Smooth muscle cell (in vitro differentiated cells): ENCODE measurements around the gene FBXO7. TPM values are rescaled to one million over a fixed set of nuclear protein-coding genes. Genes with fewer than 3 reads are reported as not detected.

Experiments
- DNase-seq: peaks from one replicate; lab custom pipeline; 2025; ENCODE audit not compliant: unreplicated experiment; lab: John Stamatoyannopoulos, UW
- H2AFZ ChIP-seq: fragments of 200-600 bp; sonication (generic); 2 replicates; pipeline ENCODE4 v1.6.0; 2016; ENCODE audit warnings: antibody characterized with exemption, low read depth, mild to moderate bottlenecking
- H3F3A ChIP-seq: fragments of 200-600 bp; sonication (generic); 2 replicates; pipeline ENCODE4 v1.6.0; 2017; ENCODE audit warnings: antibody characterized with exemption, low read depth
- H3K27ac ChIP-seq: fragments of 200-600 bp; sonication (generic); 2 replicates; pipeline ENCODE4 v1.5.1; 2016; ENCODE audit warnings: low read depth, mild to moderate bottlenecking
- H3K27me3 ChIP-seq: fragments of 200-600 bp; sonication (generic); 2 replicates; pipeline ENCODE4 v1.6.1; 2016; ENCODE audit warnings: low read depth, mild to moderate bottlenecking
- H3K36me3 ChIP-seq: fragments of 200-600 bp; sonication (generic); 2 replicates; pipeline ENCODE4 v1.5.1; 2016; ENCODE audit warnings: low read depth
- H3K4me1 ChIP-seq: fragments of 200-600 bp; sonication (generic); 2 replicates; pipeline ENCODE4 v1.5.1; 2016; ENCODE audit warnings: low read depth
- H3K4me2 ChIP-seq: fragments of 200-600 bp; sonication (generic); 2 replicates; pipeline ENCODE4 v1.6.0; 2016; ENCODE audit warnings: mild to moderate bottlenecking
- H3K4me3 ChIP-seq: fragments of 200-600 bp; sonication (generic); 2 replicates; pipeline ENCODE4 v1.5.1; 2016; ENCODE audit warnings: mild to moderate bottlenecking
- H3K79me2 ChIP-seq: fragments of 200-600 bp; sonication (generic); 2 replicates; pipeline ENCODE4 v1.6.0; 2016; ENCODE audit warnings: low read depth, mild to moderate bottlenecking
- H3K9ac ChIP-seq: fragments of 200-600 bp; sonication (generic); 2 replicates; pipeline ENCODE4 v1.6.0; 2016; ENCODE audit warnings: low read depth
- H3K9me3 ChIP-seq: fragments of 200-600 bp; sonication (generic); replicated peaks from 2 replicates; pipeline ENCODE4 v1.5.1; 2016; ENCODE audit warnings: low read depth
- H4K20me1 ChIP-seq: fragments of 200-600 bp; sonication (generic); 2 replicates; pipeline ENCODE4 v1.6.0; 2016; ENCODE audit warnings: low read depth
- WGBS: methylation state at CpG from one replicate; pipeline ENCODE4 v1.1.7; 2016; ENCODE audit warnings: low lambda C conversion rate; 5-methylcytosine and 5-hydroxymethylcytosine counted together
- polyA plus RNA-seq: library from polyadenylated mRNA; unstranded; fragments of >200 nt; fragmentation: Nextera tagmentation; extraction: Ambion mirVana; gene quantifications from 2 replicates; pipeline ENCODE4 v1.2.1, GENCODE V29; 2016
- total RNA-seq: library from RNA; depleted of rRNA; stranded (reverse); fragments of >200 nt; gene quantifications from 2 replicates; pipeline ENCODE4 v1.2.3, GENCODE V29; 2014
- TF ChIP-seq, protein P1 (sequence below): fragments of 200-600 bp; sonication (generic); IDR thresholded peaks from 2 replicates; pipeline ENCODE4 v1.5.1; 2017; ENCODE audit warnings: borderline replicate concordance, mild to moderate bottlenecking, antibody characterized with exemption; ENCODE audit not compliant: insufficient read depth, poor library complexity, severe bottlenecking

Gene FBXO7
- total and polyA plus RNA-seq, 2 experiments from 2014 or later, result 126 to 149 TPM

GRCh38 chr22:32517488-32517887 lies 42.9 kb downstream of the FBXO7 start:
- Histone ChIP-seq H4K20me1 (no peaks in the 10 kb centered on the region), H3K27me3 (no peaks in the 10 kb centered on the region), H3F3A (no peaks in the 10 kb centered on the region), H3K9me3 (no peaks in the 10 kb centered on the region), H3K9ac (no peak overlapping the region), H3K79me2 (no peaks in the 10 kb centered on the region), H3K4me3 (no peak overlapping the region), H2AFZ (no peak overlapping the region), H3K4me1 (no peaks in the 10 kb centered on the region), H3K36me3 (peaks cover 2% of the 10 kb centered on the region), H3K4me2 (no peak overlapping the region), H3K27ac (no peak overlapping the region)
- no peak for DNase-seq
- WGBS, result 93% methylated on average over 3 of the region's 3 CpGs
- TF ChIP-seq, protein P1, sequence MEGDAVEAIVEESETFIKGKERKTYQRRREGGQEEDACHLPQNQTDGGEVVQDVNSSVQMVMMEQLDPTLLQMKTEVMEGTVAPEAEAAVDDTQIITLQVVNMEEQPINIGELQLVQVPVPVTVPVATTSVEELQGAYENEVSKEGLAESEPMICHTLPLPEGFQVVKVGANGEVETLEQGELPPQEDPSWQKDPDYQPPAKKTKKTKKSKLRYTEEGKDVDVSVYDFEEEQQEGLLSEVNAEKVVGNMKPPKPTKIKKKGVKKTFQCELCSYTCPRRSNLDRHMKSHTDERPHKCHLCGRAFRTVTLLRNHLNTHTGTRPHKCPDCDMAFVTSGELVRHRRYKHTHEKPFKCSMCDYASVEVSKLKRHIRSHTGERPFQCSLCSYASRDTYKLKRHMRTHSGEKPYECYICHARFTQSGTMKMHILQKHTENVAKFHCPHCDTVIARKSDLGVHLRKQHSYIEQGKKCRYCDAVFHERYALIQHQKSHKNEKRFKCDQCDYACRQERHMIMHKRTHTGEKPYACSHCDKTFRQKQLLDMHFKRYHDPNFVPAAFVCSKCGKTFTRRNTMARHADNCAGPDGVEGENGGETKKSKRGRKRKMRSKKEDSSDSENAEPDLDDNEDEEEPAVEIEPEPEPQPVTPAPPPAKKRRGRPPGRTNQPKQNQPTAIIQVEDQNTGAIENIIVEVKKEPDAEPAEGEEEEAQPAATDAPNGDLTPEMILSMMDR, result no peak

DNA sequence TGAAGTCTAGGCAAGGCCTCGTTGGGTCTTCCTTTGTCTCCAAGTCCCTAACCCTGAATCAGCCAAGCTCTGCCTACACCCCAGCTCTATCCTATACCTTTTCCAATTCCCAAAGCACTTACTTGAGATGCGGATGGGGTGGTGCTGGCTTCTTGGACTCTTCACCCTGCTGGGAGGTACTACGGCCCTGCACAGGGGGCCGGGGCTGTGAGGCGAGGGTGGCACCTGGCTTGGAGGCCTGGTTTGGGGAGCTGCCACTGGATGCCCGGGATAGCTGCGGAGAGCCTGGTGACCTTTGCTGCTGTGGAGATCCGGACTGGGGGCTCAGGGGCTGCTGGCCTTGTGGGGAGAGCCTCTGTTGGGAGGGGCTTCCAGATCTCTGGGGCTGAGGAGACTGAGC lies 43.3 kb downstream of the FBXO7 start:
- Histone ChIP-seq H3K4me2 (no peak overlapping the region), H4K20me1 (no peaks in the 10 kb centered on the region), H3K4me1 (no peaks in the 10 kb centered on the region), H3K9ac (no peak overlapping the region), H3K27me3 (no peaks in the 10 kb centered on the region), H3K27ac (no peak overlapping the region), H3K9me3 (no peaks in the 10 kb centered on the region), H3K36me3 (peaks cover 2% of the 10 kb centered on the region), H3F3A (no peaks in the 10 kb centered on the region), H3K4me3 (no peak overlapping the region), H3K79me2 (no peaks in the 10 kb centered on the region), H2AFZ (no peak overlapping the region)
- 95% methylated on average over 8 of the region's 8 CpGs for WGBS
- no peak for DNase-seq
- TF ChIP-seq, protein P1, result no peak

GRCh38 chr22:32518381-32518780 lies 43.8 kb downstream of the FBXO7 start:
- no peaks in the 10 kb centered on the region for H4K20me1 ChIP-seq
- H3K27me3 ChIP-seq, result no peaks in the 10 kb centered on the region
- DNase-seq, result no peak
- H3K9ac ChIP-seq, result no peak overlapping the region
- 98% methylated on average over 1 of the region's 1 CpG for WGBS
- TF ChIP-seq, protein P1, result no peak
- no peaks in the 10 kb centered on the region for H3K4me1 ChIP-seq
- H3K4me3 ChIP-seq, result no peak overlapping the region
- peaks cover 2% of the 10 kb centered on the region for H3K36me3 ChIP-seq
- no peaks in the 10 kb centered on the region for H3K79me2 ChIP-seq
- H3K27ac ChIP-seq, result no peak overlapping the region
- no peaks in the 10 kb centered on the region for H3K9me3 ChIP-seq
- no peaks in the 10 kb centered on the region for H3F3A ChIP-seq
- H2AFZ ChIP-seq, result no peak overlapping the region
- H3K4me2 ChIP-seq, result no peak overlapping the region

DNA sequence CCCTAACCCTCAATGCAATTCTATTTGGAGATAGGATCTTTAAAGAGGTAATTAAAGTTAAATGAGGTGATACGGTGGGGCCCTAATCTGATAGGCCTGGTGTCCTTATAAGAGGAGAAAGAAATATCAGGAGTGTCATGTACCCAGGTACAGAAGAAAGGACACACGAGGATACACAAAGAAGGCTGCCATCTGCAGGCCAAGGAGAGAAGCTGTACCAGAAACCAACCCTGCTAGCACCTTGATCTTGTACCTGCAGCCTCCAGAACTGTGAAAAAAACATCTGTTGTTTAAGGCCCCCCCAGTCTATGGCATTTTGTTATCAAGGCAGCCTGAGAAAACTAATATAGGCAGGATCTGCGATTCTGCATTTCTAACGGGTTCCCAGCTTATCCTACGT lies 44.2 kb downstream of the FBXO7 start:
- H3K4me1 ChIP-seq, result no peaks in the 10 kb centered on the region
- H3F3A ChIP-seq, result no peaks in the 10 kb centered on the region
- no peak overlapping the region for H3K27ac ChIP-seq
- no peaks in the 10 kb centered on the region for H3K79me2 ChIP-seq
- H3K36me3 ChIP-seq, result peaks cover 2% of the 10 kb centered on the region
- TF ChIP-seq, protein P1, result no peak
- no peak overlapping the region for H3K4me3 ChIP-seq
- no peak for DNase-seq
- no peaks in the 10 kb centered on the region for H3K9me3 ChIP-seq
- H3K9ac ChIP-seq, result no peak overlapping the region
- H4K20me1 ChIP-seq, result no peaks in the 10 kb centered on the region
- WGBS, result 85% methylated on average over 5 of the region's 5 CpGs
- no peaks in the 10 kb centered on the region for H3K27me3 ChIP-seq
- H2AFZ ChIP-seq, result no peak overlapping the region
- no peak overlapping the region for H3K4me2 ChIP-seq
